ENCODE measurements around the gene ZXDC. TPM values are rescaled to one million over a fixed set of nuclear protein-coding genes. Genes with fewer than 3 reads are reported as not detected.

The ZXDC gene
- polyA plus RNA-seq, 1 experiment: 9.5 TPM

GRCh38 chr3:126414961-126415660, 60.6 kb downstream of the ZXDC start:
- H3K27me3 ChIP-seq (ENCODE audit: control insufficient read depth, insufficient read depth, low read length): peaks cover 45% of the 10 kb centered on the region
- no peaks in the 10 kb centered on the region; the same call in 1 of the 2 replicates for H3K9me3 ChIP-seq (ENCODE audit: control insufficient read depth, insufficient read depth, low read length)
- CTCF ChIA-PET: no interaction called here
- no peak overlapping the region for H3K27ac ChIP-seq (ENCODE audit: low read depth, low read length)
- no peak for TF ChIP-seq CTCF (IDR thresholded peaks at IDR 0.05; ENCODE audit: low read depth, low read length)
- POLR2A ChIA-PET: no interaction called here
- no peak for DNase-seq (ENCODE audit: low read depth, low spot score)
- no peak overlapping the region for H3K4me3 ChIP-seq (ENCODE audit: low read depth, low read length)

DNA sequence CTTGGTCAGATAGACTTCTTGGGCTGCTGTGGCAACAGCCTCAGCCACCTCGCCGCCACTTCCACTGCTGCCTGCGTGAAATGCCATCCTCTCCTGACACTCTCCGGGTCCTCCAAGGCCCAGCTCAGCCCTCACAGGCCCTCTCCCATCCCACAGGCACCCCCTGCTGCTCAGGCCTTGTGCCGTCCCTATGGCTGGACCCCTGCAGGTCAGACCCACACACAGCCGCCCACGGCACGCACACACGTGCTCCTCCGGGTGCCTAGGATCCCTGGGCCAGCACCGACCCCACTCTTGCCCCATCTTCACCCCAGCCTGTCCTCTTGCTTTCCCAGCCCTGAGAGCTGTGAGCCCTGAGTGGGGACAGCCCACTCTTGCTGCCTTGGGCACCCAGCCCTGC, 61.3 kb downstream of the ZXDC start:
- ChIA-PET CTCF (no interaction called here), POLR2A (no interaction called here)
- no peak for DNase-seq (ENCODE audit: low read depth, low spot score)
- Histone ChIP-seq H3K27me3 (ENCODE audit: control insufficient read depth, insufficient read depth, low read length) (peaks cover 45% of the 10 kb centered on the region), H3K9me3 (ENCODE audit: control insufficient read depth, insufficient read depth, low read length) (no peaks in the 10 kb centered on the region; the same call in 1 of the 2 replicates), H3K27ac (ENCODE audit: low read depth, low read length) (no peak overlapping the region), H3K4me3 (ENCODE audit: low read depth, low read length) (no peak overlapping the region)
- no peak for TF ChIP-seq CTCF (IDR thresholded peaks at IDR 0.05; ENCODE audit: low read depth, low read length)

DNA sequence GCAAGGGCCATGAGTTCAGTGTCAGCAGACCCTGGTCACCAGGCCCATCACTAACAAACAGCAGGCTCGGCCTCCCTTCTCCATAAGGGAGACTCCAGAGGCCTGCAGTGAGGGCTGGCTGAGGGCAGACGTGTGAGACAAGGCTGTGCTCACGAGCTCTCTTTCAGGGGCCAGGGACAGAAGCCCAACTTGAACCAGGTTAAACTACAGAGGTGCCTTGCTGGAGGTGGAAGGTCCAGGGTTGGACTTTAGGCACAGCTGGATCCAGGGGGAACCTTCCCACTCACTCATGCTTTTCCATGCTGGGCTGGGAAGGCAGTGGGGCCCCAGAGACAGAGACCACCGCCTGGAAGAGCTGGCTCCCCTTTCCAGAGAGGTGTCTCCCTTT, 62.0 kb downstream of the ZXDC start:
- Histone ChIP-seq H3K9me3 (ENCODE audit: control insufficient read depth, insufficient read depth, low read length) (no peaks in the 10 kb centered on the region; the same call in 1 of the 2 replicates), H3K27ac (ENCODE audit: low read depth, low read length) (no peak overlapping the region), H3K4me3 (ENCODE audit: low read depth, low read length) (no peak overlapping the region), H3K27me3 (ENCODE audit: control insufficient read depth, insufficient read depth, low read length) (peaks cover 42% of the 10 kb centered on the region)
- CTCF ChIA-PET: no interaction called here
- POLR2A ChIA-PET: no interaction called here
- no peak for TF ChIP-seq CTCF (IDR thresholded peaks at IDR 0.05; ENCODE audit: low read depth, low read length)
- DNase-seq (ENCODE audit: low read depth, low spot score): no peak

- Histone ChIP-seq H3K4me3 (ENCODE audit: low read depth, low read length) (no peak overlapping the region), H3K9me3 (ENCODE audit: control insufficient read depth, insufficient read depth, low read length) (no peaks in the 10 kb centered on the region; the same call in 1 of the 2 replicates), H3K27me3 (ENCODE audit: control insufficient read depth, insufficient read depth, low read length) (peaks cover 40% of the 10 kb centered on the region), H3K27ac (ENCODE audit: low read depth, low read length) (no peak overlapping the region)
- TF ChIP-seq CTCF (IDR thresholded peaks at IDR 0.05; ENCODE audit: low read depth, low read length): no peak
- CTCF ChIA-PET: no interaction called here
- DNase-seq (ENCODE audit: low read depth, low spot score): no peak
- POLR2A ChIA-PET: no interaction called here
These were observed 62.6 kb downstream of the ZXDC start for GRCh38 chr3:126412841-126413692.

DNA sequence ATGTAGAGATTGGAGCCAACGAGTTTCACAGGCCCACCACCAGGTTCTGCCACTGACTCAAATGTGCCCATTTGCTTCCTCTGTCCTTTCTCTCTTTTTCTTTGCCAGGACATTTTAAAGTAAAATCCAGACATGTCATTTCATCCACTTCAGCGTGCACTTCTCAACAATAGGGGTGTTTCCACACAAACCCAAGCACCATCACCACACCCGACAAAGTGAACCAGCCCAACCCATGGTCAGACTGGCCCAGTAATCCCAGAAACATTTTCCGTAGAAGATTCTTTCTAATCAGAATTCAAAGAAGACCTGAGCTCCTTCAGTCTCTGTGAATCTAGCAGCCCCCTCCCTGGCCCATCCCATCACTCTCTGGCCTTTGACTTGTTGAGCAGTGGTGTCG, 67.6 kb downstream of the ZXDC start:
- H3K27ac ChIP-seq (ENCODE audit: low read depth, low read length): no peak overlapping the region
- H3K4me3 ChIP-seq (ENCODE audit: low read depth, low read length): no peak overlapping the region
- no peaks in the 10 kb centered on the region for H3K9me3 ChIP-seq (ENCODE audit: control insufficient read depth, insufficient read depth, low read length)
- DNase-seq (ENCODE audit: low read depth, low spot score): no peak
- TF ChIP-seq CTCF (IDR thresholded peaks at IDR 0.05; ENCODE audit: low read depth, low read length): no peak
- CTCF ChIA-PET: no interaction called here
- peaks cover 10% of the 10 kb centered on the region for H3K27me3 ChIP-seq (ENCODE audit: control insufficient read depth, insufficient read depth, low read length)
- POLR2A ChIA-PET: no interaction called here

Measured in AG04450 (cell line).